ENCODE measurements around the gene CHEK1. TPM values are rescaled to one million over a fixed set of nuclear protein-coding genes. Genes with fewer than 3 reads are reported as not detected.

The CHEK1 gene
- total RNA-seq, 1 donor, result 7.3 TPM

DNA sequence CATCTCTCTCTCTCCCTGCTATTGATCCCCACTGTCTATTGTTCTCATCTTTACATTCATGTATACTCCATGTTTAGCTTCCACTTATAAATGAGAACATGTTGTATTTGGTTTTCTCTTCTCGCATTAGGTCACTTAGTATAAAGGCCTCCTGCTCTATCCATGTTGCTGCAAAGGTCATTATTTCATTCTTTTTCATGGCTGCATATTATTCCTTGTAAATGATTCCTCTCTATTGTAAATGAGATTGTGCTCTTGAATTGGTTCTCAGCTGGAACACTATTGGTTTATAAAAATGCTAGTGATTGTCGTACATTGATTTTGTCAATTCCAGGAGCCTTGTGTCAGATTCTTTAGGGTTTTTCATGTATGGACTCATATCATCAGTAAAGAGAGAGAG, 42.2 kb downstream of the CHEK1 start:
- Histone ChIP-seq H3K4me1 (ENCODE audit: insufficient read depth, low read length) (no peaks in the 10 kb centered on the region), H3K9me3 (ENCODE audit: low read depth, low read length) (peaks cover 11% of the 10 kb centered on the region), H3K27me3 (ENCODE audit: insufficient read depth, low read length) (no peaks in the 10 kb centered on the region), H3K4me3 (ENCODE audit: low read length) (no peak overlapping the region)

DNA sequence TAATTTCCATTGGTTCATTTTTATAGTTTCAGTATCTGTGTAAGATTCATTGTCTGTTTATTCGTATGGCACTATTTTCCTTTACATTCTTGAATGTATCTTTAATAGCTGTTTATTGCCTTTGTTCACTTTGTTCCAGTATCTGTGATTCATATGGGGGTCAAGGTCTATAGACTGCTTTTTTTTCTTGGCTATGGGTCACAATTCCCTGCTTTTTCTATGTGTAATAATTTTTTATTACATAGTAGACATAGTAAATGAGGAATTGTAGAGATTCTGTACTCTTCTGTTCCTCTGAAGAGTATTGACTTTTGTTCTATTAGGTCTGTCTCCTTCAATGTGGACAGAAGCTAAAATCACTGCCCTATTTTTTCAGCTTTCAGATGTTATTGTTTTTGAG, 45.2 kb downstream of the CHEK1 start:
- Histone ChIP-seq H3K9me3 (ENCODE audit: low read depth, low read length) (peaks cover 6% of the 10 kb centered on the region), H3K4me1 (ENCODE audit: insufficient read depth, low read length) (no peaks in the 10 kb centered on the region), H3K4me3 (ENCODE audit: low read length) (no peak overlapping the region), H3K27me3 (ENCODE audit: insufficient read depth, low read length) (no peaks in the 10 kb centered on the region)

DNA sequence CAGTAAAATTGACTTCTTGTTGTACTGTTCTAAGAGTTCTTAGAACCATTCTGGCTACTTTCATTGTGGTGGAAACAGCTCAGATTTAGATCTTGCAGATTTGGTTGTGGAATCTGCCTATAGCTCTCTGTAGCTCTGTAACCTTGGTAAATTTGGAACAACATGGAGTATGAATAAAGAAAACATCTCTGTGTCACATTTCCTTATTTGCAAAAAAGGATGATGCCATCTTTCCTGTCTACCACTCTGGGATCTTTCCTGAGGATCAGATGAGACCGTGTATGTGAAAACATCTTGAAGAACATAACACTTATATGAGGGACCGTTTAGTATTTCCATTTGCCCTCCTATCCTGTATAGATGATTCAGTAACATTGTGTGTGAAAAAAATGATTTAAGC, 46.6 kb downstream of the CHEK1 start:
- Histone ChIP-seq H3K4me1 (ENCODE audit: insufficient read depth, low read length) (no peaks in the 10 kb centered on the region), H3K4me3 (ENCODE audit: low read length) (no peak overlapping the region), H3K9me3 (ENCODE audit: low read depth, low read length) (peaks cover 1% of the 10 kb centered on the region), H3K27me3 (ENCODE audit: insufficient read depth, low read length) (no peaks in the 10 kb centered on the region)

DNA sequence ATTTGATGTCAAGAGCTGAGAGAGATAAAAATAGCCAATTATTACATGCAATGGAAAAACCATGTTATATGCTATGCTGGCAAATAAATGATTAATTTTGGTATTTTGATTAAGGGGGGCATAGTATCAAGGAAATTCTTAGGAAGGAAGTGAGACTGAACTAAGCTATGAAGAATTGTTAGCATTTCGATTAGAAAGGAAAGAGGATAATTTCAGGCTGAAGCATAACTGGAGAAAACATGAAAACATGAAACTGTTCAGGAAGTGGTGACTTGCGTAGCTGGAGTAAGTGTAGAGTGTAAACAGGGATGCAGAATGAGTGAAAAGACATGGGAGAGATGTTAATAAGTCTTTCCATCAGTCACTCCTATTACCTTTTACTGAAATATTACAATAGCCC, 49.2 kb downstream of the CHEK1 start:
- Histone ChIP-seq H3K4me3 (ENCODE audit: low read length) (no peak overlapping the region), H3K4me1 (ENCODE audit: insufficient read depth, low read length) (no peaks in the 10 kb centered on the region), H3K27me3 (ENCODE audit: insufficient read depth, low read length) (no peaks in the 10 kb centered on the region), H3K9me3 (ENCODE audit: low read depth, low read length) (no peaks in the 10 kb centered on the region)

DNA sequence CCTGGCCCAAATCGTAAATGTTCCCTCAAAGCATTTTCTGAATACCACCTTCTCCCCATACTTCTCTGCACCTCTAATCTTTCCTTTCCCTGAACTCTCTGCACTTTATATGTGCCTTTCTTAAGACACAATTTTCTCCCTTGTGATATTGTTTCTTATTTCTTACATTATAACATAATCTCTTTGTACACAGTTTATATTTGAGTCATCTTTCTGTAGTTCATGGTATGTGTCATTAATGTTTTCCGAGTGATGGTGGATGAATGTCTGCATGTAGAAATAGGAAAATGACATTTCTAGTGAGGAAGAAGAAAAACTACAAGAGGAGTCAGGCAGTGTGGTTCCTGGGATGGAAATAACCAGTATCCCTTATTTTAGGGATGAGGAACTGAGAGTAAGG, 50.2 kb downstream of the CHEK1 start:
- H3K4me3 ChIP-seq (ENCODE audit: low read length), result no peak overlapping the region
- H3K27me3 ChIP-seq (ENCODE audit: insufficient read depth, low read length), result no peaks in the 10 kb centered on the region
- no peaks in the 10 kb centered on the region for H3K9me3 ChIP-seq (ENCODE audit: low read depth, low read length)
- no peaks in the 10 kb centered on the region for H3K4me1 ChIP-seq (ENCODE audit: insufficient read depth, low read length)

DNA sequence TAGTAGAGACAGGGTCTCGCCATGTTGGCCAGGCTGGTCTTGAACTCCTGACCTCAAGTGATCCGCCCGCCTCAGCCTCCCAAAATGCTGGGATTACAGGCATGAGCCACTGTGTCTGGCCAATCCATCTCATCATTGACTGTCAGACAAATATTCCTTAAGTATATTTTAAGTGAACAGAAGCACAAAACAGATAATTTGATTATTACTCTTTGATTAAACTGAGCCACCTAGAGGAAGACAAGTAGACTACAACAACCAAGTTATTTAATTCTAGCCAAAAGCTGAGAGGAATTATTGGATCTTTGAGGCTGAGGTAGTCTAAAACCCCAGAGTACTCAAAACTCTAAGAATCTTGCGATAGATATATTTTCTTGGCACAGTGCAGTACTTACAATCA, 54.4 kb downstream of the CHEK1 start:
- H3K9me3 ChIP-seq (ENCODE audit: low read depth, low read length), result no peaks in the 10 kb centered on the region
- no peaks in the 10 kb centered on the region for H3K27me3 ChIP-seq (ENCODE audit: insufficient read depth, low read length)
- no peak overlapping the region for H3K4me3 ChIP-seq (ENCODE audit: low read length)
- H3K4me1 ChIP-seq (ENCODE audit: insufficient read depth, low read length), result no peaks in the 10 kb centered on the region

DNA sequence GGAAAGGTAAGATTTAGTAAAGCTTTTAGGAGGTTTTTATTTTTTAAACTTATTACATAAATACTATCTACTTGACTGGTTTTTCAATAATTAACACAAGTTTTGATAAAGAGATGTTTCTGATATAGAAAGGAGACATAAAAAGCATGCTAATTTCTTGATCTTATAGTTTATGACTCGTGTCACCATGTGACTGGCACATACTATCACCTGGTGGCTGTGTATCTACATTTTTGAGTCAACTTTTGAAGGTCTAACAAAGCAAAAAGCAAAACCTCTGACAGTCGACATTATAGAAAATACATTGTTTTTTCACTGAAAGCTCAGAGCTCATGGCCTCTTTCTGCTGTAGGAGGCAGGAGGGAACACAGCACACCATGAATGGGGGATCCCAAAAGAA, 54.9 kb downstream of the CHEK1 start:
- H3K27me3 ChIP-seq (ENCODE audit: insufficient read depth, low read length), result no peaks in the 10 kb centered on the region

DNA sequence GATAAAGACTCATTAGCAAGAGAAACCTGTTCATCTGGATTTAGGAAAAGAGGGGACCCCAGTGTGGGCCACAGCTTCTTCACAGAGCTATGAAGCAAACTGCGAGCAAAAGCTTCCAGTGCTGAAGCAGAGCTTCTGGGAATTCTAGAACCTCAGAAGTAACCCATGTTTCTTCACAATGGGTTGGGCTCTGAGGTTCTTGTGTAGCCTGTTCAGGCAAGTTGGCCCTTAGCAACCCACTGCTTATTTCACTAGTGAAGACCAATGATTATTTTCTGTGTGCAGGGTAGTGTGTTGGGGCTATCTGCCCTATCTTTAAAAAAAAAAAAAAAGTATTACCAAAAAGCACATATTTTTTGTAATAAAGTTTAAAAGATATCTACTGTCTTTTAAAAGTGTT, 55.8 kb downstream of the CHEK1 start, which contains the start of gene ACRV1:
Gene ACRV1 (minus strand): TSS at position 101 of the 400 bp plus-strand sequence. CDS start 67 bp downstream, at position 34.
- Histone ChIP-seq H3K4me3 (ENCODE audit: low read length) (no peak within 1 kb of the TSS), H3K4me1 (ENCODE audit: insufficient read depth, low read length) (no peaks in the 10 kb centered on the region), H3K9me3 (ENCODE audit: low read depth, low read length) (no peaks in the 10 kb centered on the region), H3K27me3 (ENCODE audit: insufficient read depth, low read length) (no peaks in the 10 kb centered on the region)

More for the DNA sequence above, 54.9 kb downstream of the CHEK1 start:
- Histone ChIP-seq H3K9me3 (ENCODE audit: low read depth, low read length) (no peaks in the 10 kb centered on the region), H3K4me3 (ENCODE audit: low read length) (no peak overlapping the region), H3K4me1 (ENCODE audit: insufficient read depth, low read length) (no peaks in the 10 kb centered on the region)

DNA sequence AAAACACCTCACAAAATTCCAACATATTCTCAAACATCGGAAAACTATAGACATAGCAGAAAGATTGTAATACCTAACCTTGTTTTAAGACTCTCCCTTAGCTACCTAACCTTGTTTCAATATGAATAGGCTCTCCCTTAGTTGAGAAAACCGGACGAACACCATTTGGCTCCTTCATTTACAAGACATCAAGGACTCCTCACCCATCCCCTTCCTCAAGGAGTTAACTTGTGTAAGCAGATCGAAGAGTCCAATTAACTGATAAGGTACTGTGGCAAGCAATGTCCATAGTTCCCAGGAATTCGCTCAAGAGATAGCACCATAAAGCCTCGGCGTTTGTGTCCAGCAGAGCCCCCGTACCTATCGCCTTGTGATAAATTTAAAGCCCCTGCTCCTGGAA, 60.3 kb downstream of the CHEK1 start:
- no peaks in the 10 kb centered on the region for H3K27me3 ChIP-seq (ENCODE audit: insufficient read depth, low read length)
- no peaks in the 10 kb centered on the region for H3K4me1 ChIP-seq (ENCODE audit: insufficient read depth, low read length)
- H3K9me3 ChIP-seq (ENCODE audit: low read depth, low read length), result no peaks in the 10 kb centered on the region
- no peak overlapping the region for H3K4me3 ChIP-seq (ENCODE audit: low read length)

DNA sequence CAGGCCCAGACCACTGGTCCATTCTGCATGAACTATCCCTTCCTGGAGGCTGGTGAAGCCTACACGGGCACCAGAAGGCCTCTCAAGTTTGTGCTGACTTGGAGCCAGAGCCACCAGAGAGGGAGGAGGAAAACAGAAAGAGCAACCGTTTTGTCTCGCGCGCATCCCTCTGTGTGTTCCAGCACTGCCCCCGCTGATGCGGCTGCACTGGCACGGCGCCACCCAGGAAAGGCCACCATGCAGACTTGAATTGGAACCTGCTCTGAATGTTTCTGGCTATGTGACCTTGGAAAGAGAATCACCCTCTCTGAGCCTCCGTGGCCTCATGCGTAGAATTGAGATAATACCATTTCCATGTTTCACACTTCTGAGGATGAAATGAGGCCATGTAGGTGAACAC, 63.1 kb downstream of the CHEK1 start:
- H3K27me3 ChIP-seq (ENCODE audit: insufficient read depth, low read length), result no peaks in the 10 kb centered on the region

DNA sequence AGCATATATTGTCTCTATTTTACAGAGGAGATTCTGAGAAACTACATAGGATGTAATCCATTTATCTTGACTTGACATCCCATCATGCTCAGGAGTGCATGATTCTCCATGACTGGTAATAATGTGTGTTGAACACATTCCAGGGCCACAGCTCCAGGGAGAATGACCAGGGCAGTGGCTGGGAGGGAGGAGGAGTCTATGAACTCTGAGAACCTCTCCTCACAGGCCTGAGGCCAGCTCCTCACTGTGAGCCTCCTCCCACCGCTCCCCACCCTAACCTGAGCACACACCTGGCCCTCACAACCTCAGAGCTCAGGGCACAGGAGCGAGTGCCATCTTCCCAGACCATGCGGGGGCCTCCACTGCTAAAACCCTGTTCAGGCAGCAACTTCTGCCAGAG, 63.7 kb downstream of the CHEK1 start:
- H3K4me3 ChIP-seq (ENCODE audit: low read length), result no peak overlapping the region
- H3K4me1 ChIP-seq (ENCODE audit: insufficient read depth, low read length), result no peaks in the 10 kb centered on the region

More for the DNA sequence above, 63.1 kb downstream of the CHEK1 start:
- Histone ChIP-seq H3K4me1 (ENCODE audit: insufficient read depth, low read length) (no peaks in the 10 kb centered on the region), H3K4me3 (ENCODE audit: low read length) (no peak overlapping the region), H3K9me3 (ENCODE audit: low read depth, low read length) (no peaks in the 10 kb centered on the region)

DNA sequence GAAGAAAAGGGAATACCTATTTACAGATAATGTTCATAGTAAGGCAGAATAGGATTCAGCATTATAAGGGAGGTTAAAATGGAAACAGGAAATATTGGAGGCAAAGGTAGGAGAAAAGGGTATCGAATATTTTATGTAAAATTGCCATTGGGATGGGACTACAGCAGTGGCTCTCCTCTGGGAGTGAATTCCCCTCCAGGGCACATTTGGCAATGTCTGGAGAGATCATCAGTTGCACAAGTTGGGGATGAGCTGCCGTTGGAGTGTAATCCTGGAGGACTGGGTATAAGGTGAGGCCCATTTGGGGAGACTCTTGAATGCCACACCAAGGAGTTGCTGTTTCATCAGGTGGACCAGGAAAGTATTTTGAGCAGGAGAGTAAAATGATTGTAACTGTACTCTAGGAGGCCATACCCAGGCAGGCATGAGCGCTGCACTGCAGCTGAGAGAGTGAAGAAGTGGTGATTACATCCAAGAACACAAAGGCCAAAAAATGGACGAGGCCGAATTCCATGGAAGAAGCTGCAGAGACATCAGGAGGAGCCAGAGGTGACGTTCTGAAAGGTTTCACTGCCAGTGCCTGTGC, 64.4 kb downstream of the CHEK1 start:
- H3K4me3 ChIP-seq (ENCODE audit: low read length), result no peak overlapping the region
- no peaks in the 10 kb centered on the region for H3K9me3 ChIP-seq (ENCODE audit: low read depth, low read length)
- H3K27me3 ChIP-seq (ENCODE audit: insufficient read depth, low read length), result no peaks in the 10 kb centered on the region
- H3K4me1 ChIP-seq (ENCODE audit: insufficient read depth, low read length), result no peaks in the 10 kb centered on the region

More for the DNA sequence above, 63.7 kb downstream of the CHEK1 start:
- Histone ChIP-seq H3K27me3 (ENCODE audit: insufficient read depth, low read length) (no peaks in the 10 kb centered on the region), H3K9me3 (ENCODE audit: low read depth, low read length) (no peaks in the 10 kb centered on the region)

DNA sequence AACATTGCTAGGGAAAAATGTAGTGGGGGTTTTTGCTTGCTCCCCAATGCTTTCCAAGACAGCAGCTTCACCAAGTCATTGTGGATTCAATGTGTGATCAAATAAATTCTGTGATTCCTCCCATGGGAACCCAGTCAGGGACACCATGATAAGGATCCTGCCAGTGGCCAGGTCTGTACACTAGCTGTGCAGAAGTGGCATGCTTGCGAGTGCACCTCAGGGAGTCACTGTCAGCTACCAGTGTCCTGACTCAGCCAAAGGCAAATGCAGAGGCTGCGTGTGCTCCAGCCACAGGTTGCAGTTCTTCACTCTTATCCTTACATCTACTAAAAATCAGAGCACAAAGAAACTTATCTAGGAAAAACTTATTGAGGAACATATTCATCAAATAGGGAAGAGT, 65.0 kb downstream of the CHEK1 start:
- Histone ChIP-seq H3K4me3 (ENCODE audit: low read length) (no peak overlapping the region), H3K9me3 (ENCODE audit: low read depth, low read length) (no peaks in the 10 kb centered on the region), H3K4me1 (ENCODE audit: insufficient read depth, low read length) (no peaks in the 10 kb centered on the region), H3K27me3 (ENCODE audit: insufficient read depth, low read length) (no peaks in the 10 kb centered on the region)

DNA sequence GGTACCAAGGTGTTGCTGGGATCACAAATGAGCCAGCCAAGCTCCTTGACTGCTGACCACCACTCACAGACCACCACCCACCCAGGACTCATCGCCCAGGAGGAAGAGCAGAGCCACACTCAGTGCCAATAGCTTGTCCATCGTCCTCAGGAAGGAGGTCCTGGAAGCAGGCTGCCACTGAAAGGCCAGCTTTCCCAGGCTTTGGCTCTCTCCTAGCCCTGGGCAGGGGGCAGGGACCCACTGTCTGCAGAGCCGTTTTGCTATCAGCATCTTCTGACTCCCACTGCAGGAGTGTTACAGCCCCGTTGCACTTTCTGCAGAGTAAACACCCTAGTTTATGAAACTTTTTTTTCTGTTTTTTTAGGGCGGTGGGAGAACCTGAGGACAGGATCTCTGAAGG, 67.9 kb downstream of the CHEK1 start:
- Histone ChIP-seq H3K4me1 (ENCODE audit: insufficient read depth, low read length) (no peaks in the 10 kb centered on the region), H3K27me3 (ENCODE audit: insufficient read depth, low read length) (no peaks in the 10 kb centered on the region), H3K9me3 (ENCODE audit: low read depth, low read length) (no peaks in the 10 kb centered on the region)

DNA sequence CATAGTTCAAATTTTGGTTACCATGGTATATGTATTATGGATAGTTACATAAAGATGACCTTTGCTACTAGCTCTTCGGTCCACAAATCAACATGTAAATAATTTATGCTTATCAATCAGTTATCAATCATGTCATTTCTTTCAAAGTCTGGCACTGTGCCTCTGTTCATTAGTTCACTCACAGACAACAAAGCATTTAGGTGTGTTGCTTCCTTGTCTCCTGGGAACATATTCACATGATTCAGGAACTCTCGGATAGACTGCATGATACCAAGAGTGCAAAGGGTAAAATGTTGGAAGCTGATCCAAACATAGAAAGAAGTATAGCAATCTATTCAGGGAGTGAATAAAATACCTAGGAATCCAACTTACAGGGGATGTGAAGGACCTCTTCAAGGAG, 70.0 kb downstream of the CHEK1 start:
- Histone ChIP-seq H3K9me3 (ENCODE audit: low read depth, low read length) (no peaks in the 10 kb centered on the region), H3K27me3 (ENCODE audit: insufficient read depth, low read length) (no peaks in the 10 kb centered on the region), H3K4me3 (ENCODE audit: low read length) (no peak overlapping the region), H3K4me1 (ENCODE audit: insufficient read depth, low read length) (no peaks in the 10 kb centered on the region)

More for the DNA sequence above, 67.9 kb downstream of the CHEK1 start:
- no peak overlapping the region for H3K4me3 ChIP-seq (ENCODE audit: low read length)

DNA sequence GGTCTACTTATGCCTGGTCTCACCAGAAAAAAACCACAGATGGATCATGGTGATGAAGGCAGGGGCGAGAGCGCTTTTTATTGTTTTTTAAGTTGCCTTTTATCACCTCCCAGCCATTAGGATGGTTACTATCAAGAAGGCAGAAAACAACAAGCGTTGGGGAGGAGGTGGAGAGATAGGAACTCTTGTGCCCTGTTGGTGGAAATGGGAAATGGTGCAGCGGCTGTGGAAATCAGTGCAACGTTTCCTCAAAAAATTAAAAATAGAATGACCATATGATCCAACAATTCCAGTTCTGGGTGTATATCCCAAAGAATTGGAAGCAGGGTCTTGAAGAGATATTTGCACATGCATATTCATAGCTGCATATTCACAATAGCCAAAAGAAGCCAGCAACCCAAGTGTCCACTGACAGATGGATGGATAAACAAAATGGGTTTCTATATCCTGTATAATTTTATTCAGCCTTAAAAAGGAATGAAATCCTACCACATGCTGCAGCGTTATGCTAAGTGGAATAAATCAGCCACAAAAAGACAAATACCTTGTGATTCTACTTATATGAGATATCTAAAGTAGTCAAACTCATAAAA, 76.2 kb downstream of the CHEK1 start:
- Histone ChIP-seq H3K4me3 (ENCODE audit: low read length) (no peak overlapping the region), H3K27me3 (ENCODE audit: insufficient read depth, low read length) (no peaks in the 10 kb centered on the region), H3K4me1 (ENCODE audit: insufficient read depth, low read length) (no peaks in the 10 kb centered on the region), H3K9me3 (ENCODE audit: low read depth, low read length) (no peaks in the 10 kb centered on the region)
